ENCODE data around the gene IGF2R.
"Not testable (repeated sequence)": the region's sequence is repeated elsewhere in the genome, so short reads cannot be mapped to it uniquely, and the experiment has no call there.

The IGF2R gene

DNA sequence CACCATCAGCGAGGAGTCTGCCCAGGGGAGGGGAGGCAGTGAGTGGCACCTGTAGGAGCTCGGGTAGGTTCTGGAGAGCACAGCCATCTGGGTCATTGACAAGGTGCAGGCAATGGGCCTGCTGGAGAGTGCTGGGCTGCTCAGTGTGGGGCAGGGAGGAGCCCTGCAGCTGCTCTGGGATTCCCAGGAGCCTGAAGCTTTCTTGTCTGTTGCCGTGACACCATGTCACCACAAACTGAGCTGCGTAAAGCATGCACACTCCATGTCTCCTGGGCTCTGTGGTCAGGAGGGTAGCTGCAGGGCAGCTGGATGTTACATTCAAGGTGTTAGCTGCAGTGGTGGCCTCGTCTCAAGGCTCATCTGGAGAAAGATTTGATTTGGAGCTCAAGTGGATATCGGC, 148.3 kb downstream of the IGF2R start:
- H3K27me3 Mint-ChIP-seq = no peaks in the 10 kb centered on the region
- H3K27ac Mint-ChIP-seq = no peak overlapping the region
- no peak overlapping the region for H3K4me3 Mint-ChIP-seq
- no peaks in the 10 kb centered on the region for H3K4me1 Mint-ChIP-seq (ENCODE audit: low read depth)
- H3K9me3 Mint-ChIP-seq = peaks cover 4% of the 10 kb centered on the region
- peaks cover 23% of the 10 kb centered on the region for H3K36me3 Mint-ChIP-seq (ENCODE audit: low read depth)

DNA sequence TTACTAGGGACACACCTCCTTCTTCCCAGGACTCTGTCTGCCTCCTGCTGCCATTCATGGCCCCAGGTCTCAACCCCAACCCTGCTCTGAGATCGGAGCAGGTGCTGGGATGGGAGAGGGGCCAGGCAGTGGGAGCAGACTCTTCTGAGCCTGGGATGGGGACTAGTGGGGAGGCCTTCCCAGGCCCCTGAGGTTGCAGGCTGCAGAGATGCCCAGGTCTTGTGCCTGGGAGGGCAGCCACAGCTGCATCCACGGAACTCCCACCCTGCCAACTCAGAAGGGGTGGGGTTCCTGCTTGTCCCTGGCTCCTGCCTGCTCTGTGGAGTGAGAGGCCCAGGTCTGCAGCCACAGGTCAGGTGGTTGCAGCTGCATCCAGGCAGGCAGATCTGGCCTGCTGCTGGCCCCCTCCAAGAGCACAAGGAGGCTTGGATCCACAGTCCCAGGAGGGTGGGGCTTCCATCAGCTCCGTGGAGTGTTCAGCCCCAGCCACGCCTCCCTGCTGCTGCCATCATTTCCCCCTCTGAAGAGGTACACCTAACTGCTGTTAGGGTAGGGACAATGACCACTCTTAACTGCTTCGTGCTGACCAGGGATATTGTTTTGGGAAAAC, 149.8 kb downstream of the IGF2R start:
- H3K27me3 Mint-ChIP-seq = no peaks in the 10 kb centered on the region
- H3K27ac Mint-ChIP-seq = no peak overlapping the region
- peaks cover 23% of the 10 kb centered on the region for H3K36me3 Mint-ChIP-seq (ENCODE audit: low read depth)
- peaks cover 4% of the 10 kb centered on the region for H3K9me3 Mint-ChIP-seq
- H3K4me3 Mint-ChIP-seq = no peak overlapping the region
- H3K4me1 Mint-ChIP-seq (ENCODE audit: low read depth) = no peaks in the 10 kb centered on the region

DNA sequence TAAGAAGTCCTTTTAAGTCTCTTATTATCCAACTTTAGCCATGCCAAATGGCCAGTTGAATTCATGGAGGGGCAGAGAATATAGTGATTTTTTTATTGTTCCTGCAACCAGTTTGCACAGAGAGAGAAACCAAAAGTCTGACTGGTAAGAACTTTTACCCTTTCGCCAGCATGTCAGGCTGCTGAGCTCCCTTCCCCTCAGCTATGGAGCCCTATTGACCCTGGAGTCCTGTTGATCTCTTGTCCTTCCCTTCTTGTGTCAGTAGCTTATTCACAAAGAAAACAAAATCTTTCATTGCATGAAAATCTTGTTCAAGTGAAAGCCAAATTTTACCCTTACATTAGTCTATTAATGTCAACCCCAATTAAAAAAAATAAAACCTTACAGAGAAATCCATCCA, 151.2 kb downstream of the IGF2R start:
- peaks cover 4% of the 10 kb centered on the region for H3K9me3 Mint-ChIP-seq
- no peaks in the 10 kb centered on the region for H3K4me1 Mint-ChIP-seq (ENCODE audit: low read depth)
- H3K4me3 Mint-ChIP-seq = no peak overlapping the region
- H3K27ac Mint-ChIP-seq = no peak overlapping the region
- H3K36me3 Mint-ChIP-seq (ENCODE audit: low read depth) = peaks cover 23% of the 10 kb centered on the region
- no peaks in the 10 kb centered on the region for H3K27me3 Mint-ChIP-seq

DNA sequence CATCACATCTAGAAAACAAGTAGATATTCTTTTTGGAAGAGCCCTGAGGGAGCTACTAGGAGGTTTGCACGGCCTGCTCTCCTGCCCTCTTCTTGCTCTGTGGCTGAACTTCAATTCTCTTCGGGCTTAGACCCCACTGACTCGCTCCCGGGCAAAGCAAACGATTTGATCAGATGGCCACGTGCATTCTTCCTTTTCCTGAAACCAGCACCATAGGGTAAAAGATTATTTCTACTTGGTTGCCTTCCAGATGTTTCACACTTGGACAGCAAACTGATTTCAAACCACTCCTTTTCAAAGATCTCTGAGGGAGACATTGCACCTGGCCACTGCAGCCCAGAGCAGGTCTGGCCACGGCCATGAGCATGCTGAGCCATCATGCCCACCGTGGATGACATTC, 152.7 kb downstream of the IGF2R start, which contains the start of gene SLC22A1:
Gene SLC22A1, plus strand, starts transcription at position 258 of the 400 bp plus-strand sequence. Its CDS starts 121 bp downstream, at position 379.
- no peaks in the 10 kb centered on the region for H3K27me3 Mint-ChIP-seq
- H3K27ac Mint-ChIP-seq = no peak within 1 kb of the TSS
- no peaks in the 10 kb centered on the region for H3K4me1 Mint-ChIP-seq (ENCODE audit: low read depth)
- H3K4me3 Mint-ChIP-seq = no peak within 1 kb of the TSS
- peaks cover 23% of the 10 kb centered on the region for H3K36me3 Mint-ChIP-seq (ENCODE audit: low read depth)
- H3K9me3 Mint-ChIP-seq = peaks cover 4% of the 10 kb centered on the region

DNA sequence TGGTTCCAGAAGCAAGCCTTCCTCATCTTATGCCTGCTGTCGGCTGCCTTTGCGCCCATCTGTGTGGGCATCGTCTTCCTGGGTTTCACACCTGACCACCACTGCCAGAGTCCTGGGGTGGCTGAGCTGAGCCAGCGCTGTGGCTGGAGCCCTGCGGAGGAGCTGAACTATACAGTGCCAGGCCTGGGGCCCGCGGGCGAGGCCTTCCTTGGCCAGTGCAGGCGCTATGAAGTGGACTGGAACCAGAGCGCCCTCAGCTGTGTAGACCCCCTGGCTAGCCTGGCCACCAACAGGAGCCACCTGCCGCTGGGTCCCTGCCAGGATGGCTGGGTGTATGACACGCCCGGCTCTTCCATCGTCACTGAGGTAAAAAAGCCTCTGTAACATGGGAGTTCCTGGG, 153.1 kb downstream of the IGF2R start:
- H3K4me1 Mint-ChIP-seq (ENCODE audit: low read depth) = no peaks in the 10 kb centered on the region
- no peak overlapping the region for H3K4me3 Mint-ChIP-seq
- no peaks in the 10 kb centered on the region for H3K27me3 Mint-ChIP-seq
- H3K36me3 Mint-ChIP-seq (ENCODE audit: low read depth) = peaks cover 21% of the 10 kb centered on the region
- H3K27ac Mint-ChIP-seq = no peak overlapping the region
- peaks cover 4% of the 10 kb centered on the region for H3K9me3 Mint-ChIP-seq

DNA sequence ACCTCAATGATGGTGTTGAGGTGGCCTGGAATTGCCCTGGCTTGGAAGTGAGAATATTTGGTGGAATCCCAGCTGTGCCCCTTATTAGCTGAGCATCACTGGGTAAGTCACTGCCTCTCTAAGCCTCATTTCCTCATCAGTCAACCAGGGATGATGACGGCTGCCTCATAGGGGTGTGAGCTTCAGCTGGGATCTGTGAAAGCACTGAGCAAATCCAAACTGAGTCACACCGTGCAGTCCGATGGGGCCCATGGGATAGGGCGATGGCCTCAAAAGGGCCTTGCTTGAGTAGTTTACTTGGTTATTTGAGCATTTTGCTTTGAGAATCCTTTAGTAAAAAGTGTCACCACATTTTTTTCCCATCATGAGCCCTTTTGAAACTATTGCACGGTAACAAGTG, 153.9 kb downstream of the IGF2R start:
- Mint-ChIP-seq H3K27ac (no peak overlapping the region), H3K4me1 (ENCODE audit: low read depth) (no peaks in the 10 kb centered on the region), H3K36me3 (ENCODE audit: low read depth) (peaks cover 13% of the 10 kb centered on the region), H3K9me3 (peaks cover 3% of the 10 kb centered on the region), H3K27me3 (no peaks in the 10 kb centered on the region), H3K4me3 (no peak overlapping the region)

DNA sequence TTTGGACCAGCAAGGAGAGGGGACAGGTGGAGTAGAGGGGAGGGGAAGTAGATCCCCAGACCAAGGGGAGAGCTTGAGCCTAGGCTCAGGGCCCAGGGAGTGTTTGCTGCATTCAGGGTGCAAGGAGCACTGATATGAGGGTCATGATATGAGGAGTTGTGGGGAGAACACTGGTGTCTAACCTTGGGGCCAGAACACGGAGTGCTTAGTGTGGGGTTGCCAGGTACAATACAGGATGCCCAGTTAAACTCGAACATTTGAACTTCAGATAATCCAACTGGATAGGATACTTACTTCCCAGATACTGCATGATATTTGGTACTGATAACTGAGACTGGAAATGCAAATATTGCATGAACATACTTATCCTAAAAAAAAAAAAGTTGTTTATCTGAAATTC, 155.1 kb downstream of the IGF2R start:
- no peak overlapping the region for H3K27ac Mint-ChIP-seq
- no peaks in the 10 kb centered on the region for H3K9me3 Mint-ChIP-seq
- H3K4me3 Mint-ChIP-seq = no peak overlapping the region
- no peaks in the 10 kb centered on the region for H3K4me1 Mint-ChIP-seq (ENCODE audit: low read depth)
- peaks cover 6% of the 10 kb centered on the region for H3K36me3 Mint-ChIP-seq (ENCODE audit: low read depth)
- no peaks in the 10 kb centered on the region for H3K27me3 Mint-ChIP-seq

DNA sequence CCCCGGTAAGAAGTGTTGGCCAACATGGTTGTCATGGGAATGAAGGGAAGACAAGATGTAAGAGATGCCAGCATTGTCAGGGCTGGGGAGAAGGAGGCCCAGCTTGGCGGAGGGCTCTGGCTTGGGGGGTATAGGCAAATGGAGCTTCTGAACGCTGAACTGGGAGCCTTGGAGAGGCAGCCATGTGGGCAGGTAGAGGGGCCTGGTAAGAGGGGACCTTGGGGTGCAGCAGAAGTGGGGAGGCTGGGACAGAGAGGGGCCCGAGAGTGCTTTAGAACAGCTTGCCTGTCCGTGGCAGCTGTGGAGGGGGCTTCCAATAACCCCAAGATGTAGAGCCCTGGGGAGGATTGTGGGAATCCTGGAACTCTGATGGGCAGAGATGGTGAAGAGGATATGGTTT, 155.7 kb downstream of the IGF2R start:
- H3K36me3 Mint-ChIP-seq (ENCODE audit: low read depth) = peaks cover under 1% of the 10 kb centered on the region
- H3K4me3 Mint-ChIP-seq = no peak overlapping the region
- no peaks in the 10 kb centered on the region for H3K9me3 Mint-ChIP-seq
- no peaks in the 10 kb centered on the region for H3K27me3 Mint-ChIP-seq
- peaks cover 5% of the 10 kb centered on the region for H3K4me1 Mint-ChIP-seq (ENCODE audit: low read depth)
- H3K27ac Mint-ChIP-seq = no peak overlapping the region

DNA sequence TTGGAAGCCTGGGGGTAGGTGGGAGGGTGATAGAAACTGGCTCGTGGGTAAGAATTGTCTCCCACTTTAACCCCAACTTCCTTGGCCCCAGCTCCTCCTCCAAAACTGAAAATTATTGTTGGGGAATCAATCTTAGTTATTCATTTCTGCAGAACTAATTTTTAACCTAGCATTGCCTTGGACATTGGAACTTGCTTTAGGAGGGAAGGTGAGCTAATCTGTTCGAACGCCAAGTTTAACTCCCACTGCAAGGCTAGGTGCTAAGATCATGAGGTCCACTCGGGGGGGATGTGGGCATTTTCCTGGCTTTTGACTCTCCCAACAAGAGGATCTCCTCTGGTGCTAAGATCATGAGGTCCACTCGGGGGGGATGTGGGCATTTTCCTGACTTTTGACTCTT, 156.2 kb downstream of the IGF2R start:
- H3K9me3 Mint-ChIP-seq; H3K4me3 Mint-ChIP-seq; H3K4me1 Mint-ChIP-seq (ENCODE audit: low read depth); H3K27me3 Mint-ChIP-seq; H3K27ac Mint-ChIP-seq; H3K36me3 Mint-ChIP-seq (ENCODE audit: low read depth): not testable (repeated sequence)

DNA sequence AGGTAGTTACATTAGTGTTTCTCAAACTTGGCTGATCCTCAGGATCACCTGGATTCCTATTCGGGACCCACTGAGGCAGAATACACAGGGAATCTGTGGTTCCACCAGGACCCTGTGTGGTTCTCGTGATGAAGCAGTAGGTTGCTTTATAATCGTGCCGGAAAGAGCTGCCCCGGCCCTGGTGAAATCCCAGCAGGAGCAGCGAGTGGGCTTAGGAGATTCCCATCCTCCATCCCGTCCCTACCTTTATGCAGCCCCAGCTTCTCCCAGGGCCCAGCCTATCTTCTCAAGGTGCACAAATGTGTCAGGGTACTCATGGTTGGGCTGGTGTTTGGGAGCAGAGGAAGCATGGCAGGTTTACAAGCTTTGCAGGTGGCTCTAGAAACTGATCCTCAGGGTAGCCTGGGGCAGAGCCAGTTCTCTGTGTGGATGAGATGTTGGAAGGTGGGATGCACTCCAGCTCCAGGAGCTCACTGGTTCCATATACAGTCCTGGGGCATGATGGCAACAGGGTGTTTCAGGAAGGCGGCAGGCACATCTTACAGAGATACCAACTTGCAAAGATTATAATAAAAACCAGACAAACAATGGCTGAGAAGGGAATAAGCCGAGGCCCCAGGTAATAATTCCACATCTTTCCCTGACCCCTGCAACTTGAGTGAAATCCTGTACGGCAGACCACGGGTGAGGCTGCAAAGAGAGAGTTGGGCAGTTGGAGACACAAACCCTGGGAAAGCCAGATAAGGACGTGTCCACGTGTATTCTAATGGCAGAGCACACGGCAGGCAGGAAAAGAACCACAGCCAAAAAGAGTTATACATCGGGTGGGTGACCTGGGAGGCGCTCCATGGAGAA, 158.6 kb downstream of the IGF2R start:
- Mint-ChIP-seq H3K4me1 (ENCODE audit: low read depth) (peaks cover 8% of the 10 kb centered on the region), H3K4me3 (no peak overlapping the region), H3K27ac (no peak overlapping the region), H3K9me3 (no peaks in the 10 kb centered on the region), H3K36me3 (ENCODE audit: low read depth) (peaks cover 4% of the 10 kb centered on the region), H3K27me3 (no peaks in the 10 kb centered on the region)

DNA sequence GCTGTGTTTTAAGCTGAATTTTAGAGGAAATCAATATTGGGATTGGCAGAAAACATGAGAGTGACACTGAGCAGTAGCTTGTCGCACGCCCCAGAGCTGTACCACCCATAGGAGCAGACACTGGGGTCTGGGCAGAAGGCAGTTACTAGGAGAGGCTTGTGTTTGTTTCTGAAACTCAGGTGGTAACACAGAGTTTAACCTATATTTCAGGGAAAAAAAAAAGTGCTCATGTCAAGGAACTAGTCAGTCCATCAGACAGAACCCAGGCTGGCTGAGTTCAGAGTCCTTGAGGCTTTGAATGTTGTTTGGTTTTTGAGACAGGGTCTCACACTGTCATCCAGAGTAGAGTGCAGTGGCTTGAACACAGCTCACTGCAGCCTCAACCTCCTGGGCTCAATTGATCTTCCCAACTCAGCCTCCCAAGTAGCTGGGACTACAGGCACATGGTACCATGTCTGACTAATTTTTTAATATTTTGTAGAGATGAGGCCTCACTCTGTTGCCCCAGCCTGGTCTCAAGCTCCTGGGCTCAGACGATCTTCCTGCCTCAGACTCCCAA, 159.3 kb downstream of the IGF2R start:
- no peaks in the 10 kb centered on the region for H3K27me3 Mint-ChIP-seq
- H3K4me3 Mint-ChIP-seq = no peak overlapping the region
- no peaks in the 10 kb centered on the region for H3K9me3 Mint-ChIP-seq
- peaks cover 10% of the 10 kb centered on the region for H3K4me1 Mint-ChIP-seq (ENCODE audit: low read depth)
- peaks cover 4% of the 10 kb centered on the region for H3K36me3 Mint-ChIP-seq (ENCODE audit: low read depth)
- no peak overlapping the region for H3K27ac Mint-ChIP-seq

DNA sequence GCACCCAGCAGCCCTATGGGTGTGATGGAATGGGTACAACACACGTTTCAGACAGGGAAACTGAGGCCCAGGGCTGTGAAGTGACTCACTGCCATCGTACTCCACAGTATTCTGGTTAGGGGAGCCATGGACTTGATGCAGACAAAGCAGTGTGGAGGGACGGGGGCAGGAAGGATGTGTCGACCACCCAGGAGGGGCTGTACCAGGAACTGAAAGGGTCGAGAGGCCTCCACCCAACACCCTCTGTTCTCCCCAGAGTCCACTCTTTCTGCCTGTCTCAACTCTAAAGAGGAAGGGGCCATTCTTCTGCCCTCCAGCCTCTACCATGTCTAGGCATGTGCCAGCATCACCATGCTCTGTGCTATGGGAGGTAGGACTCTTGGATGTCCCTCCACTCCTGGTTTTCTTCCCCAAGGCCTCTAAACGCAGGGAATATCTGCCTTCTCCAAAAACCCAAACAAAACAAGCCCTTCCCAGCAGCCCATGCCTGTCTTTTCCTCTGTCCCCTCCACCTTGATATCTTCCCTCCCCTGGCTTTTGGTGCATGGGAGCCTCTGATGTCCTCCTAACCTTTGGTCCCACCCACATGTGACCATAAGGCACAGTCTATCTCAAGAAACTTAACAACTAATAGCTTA, 160.1 kb downstream of the IGF2R start:
- Mint-ChIP-seq H3K4me1 (ENCODE audit: low read depth) (peaks cover 12% of the 10 kb centered on the region), H3K27ac (no peak overlapping the region), H3K4me3 (no peak overlapping the region), H3K36me3 (ENCODE audit: low read depth) (peaks cover 4% of the 10 kb centered on the region), H3K27me3 (no peaks in the 10 kb centered on the region), H3K9me3 (no peaks in the 10 kb centered on the region)

DNA sequence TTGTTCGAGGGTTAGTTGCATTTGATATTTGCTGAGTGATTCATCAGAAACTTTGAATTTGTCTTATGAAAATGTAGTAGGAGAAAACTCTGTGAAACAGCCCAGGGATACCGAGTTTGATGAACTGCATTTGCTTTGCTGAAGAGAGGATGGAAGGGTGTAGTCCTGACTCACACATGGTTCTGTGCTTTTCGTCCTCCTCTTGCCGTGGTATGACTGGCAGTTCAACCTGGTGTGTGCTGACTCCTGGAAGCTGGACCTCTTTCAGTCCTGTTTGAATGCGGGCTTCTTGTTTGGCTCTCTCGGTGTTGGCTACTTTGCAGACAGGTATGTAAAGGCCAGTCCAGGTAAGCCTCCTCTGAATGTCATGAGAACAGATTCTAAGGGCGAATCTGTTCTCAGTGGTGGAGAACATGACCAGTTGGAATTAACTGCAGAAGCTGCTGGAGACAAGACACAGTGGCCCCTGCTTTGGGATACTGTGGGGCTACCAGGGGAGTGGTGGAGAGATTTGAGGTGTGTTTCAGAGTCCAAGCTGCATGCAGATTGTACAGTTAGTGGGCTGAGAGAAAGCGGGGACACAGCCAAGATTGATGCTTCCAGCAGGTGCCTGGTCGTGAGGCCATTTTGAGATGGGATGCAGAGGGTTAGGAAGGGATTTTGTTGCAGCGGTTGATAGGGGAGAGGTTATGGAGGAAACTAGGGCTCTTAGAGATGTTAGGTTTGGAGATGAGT, 161.2 kb downstream of the IGF2R start:
- no peak overlapping the region for H3K27ac Mint-ChIP-seq
- peaks cover 4% of the 10 kb centered on the region for H3K36me3 Mint-ChIP-seq (ENCODE audit: low read depth)
- no peaks in the 10 kb centered on the region for H3K9me3 Mint-ChIP-seq
- H3K4me3 Mint-ChIP-seq = no peak overlapping the region
- no peaks in the 10 kb centered on the region for H3K27me3 Mint-ChIP-seq
- H3K4me1 Mint-ChIP-seq (ENCODE audit: low read depth) = peaks cover 12% of the 10 kb centered on the region

DNA sequence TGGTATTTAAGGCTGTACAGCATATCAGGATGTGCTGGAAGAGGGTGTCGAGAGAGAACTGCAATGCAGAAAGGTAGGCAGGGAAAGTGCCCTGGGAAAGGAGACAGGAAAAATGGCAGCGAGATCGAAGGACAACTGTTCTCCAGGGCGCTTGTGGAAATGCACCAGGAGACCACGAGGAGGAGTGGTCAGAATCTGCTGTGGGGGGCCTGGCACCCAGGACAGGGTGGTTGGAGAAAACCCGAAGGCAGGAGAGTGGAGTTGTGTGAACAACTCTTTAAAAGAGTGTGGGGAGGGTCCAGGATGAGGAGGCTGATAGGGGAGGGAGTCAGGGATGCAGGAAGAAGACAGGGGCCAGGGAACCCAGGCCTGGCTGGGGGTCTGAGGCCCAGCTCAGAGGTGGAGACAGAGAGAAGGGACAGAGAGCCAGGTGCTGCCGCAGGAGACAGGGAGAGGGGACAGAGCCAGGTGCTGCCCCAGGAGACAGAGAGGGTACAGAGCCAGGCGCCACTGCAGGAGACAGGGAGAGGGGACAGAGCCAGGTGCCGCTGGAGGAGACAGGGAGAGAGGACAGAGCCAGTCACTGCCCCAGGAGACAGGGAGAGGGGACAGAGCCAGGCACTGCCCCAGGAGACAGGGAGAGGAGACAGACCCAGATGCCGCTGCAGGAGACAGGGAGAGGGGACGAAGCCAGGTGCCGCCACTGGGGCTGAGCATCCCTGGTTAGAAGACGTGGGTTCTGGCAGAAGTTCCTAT, 162.0 kb downstream of the IGF2R start:
- H3K4me3 Mint-ChIP-seq = no peak overlapping the region
- H3K27ac Mint-ChIP-seq = no peak overlapping the region
- H3K9me3 Mint-ChIP-seq = no peaks in the 10 kb centered on the region
- H3K27me3 Mint-ChIP-seq = no peaks in the 10 kb centered on the region
- peaks cover 4% of the 10 kb centered on the region for H3K36me3 Mint-ChIP-seq (ENCODE audit: low read depth)
- peaks cover 12% of the 10 kb centered on the region for H3K4me1 Mint-ChIP-seq (ENCODE audit: low read depth)
